GM18951 (cell line): Measurements from ENCODE around the gene C19orf53.
"Not testable (repeated sequence)": the region's sequence is repeated elsewhere in the genome, so short reads cannot be mapped to it uniquely, and the experiment has no call there.

Source experiments
- POLR2A ChIP-seq: IDR thresholded peaks from 4 replicates; pipeline ENCODE4 v1.6.1; 2011; ENCODE audit warnings: mild to moderate bottlenecking; ENCODE audit not compliant: insufficient read length, insufficient read depth; ENCODE audit errors: extremely low read depth
- in situ Hi-C: fragments of 300-500 bp; cut with MboI; formaldehyde crosslinking; loops from one replicate; pipeline ENCODE4 v1.12.0; 2022; ENCODE audit warnings: low sequenced_read_pairs, mixed read lengths, inconsistent platforms; ENCODE audit not compliant: unreplicated experiment

Gene C19orf53

GRCh38 chr19:13751436-13751835 lies 22.8 kb upstream of the C19orf53 start:
- no peak for TF ChIP-seq POLR2A
- in situ Hi-C loops = no loop called here

- in situ Hi-C loops = not testable (repeated sequence)
These were observed 20.6 kb upstream of the C19orf53 start for GRCh38 chr19:13753622-13754021.

GRCh38 chr19:13756210-13756609 lies 18.0 kb upstream of the C19orf53 start:
- no peak for TF ChIP-seq POLR2A
- in situ Hi-C loops = no loop called here

- no peak for TF ChIP-seq POLR2A
- in situ Hi-C loops = no loop called here
These were observed 16.2 kb upstream of the C19orf53 start for GRCh38 chr19:13757805-13758772.

GRCh38 chr19:13758795-13759194 lies 15.5 kb upstream of the C19orf53 start:
- no peak for TF ChIP-seq POLR2A
- in situ Hi-C loops = no loop called here

GRCh38 chr19:13761423-13761822 lies 12.8 kb upstream of the C19orf53 start:
- in situ Hi-C loops = no loop called here
- TF ChIP-seq POLR2A = no peak

GRCh38 chr19:13762635-13763235 lies 11.5 kb upstream of the C19orf53 start:
- TF ChIP-seq POLR2A = no peak
- in situ Hi-C loops = no loop called here

- in situ Hi-C loops = no loop called here
- no peak for TF ChIP-seq POLR2A
These were observed 11.0 kb upstream of the C19orf53 start for GRCh38 chr19:13763265-13763664.

- in situ Hi-C loops = no loop called here
- peak; percentile 78 for TF ChIP-seq POLR2A
These were observed 10.0 kb upstream of the C19orf53 start, which contains the start of gene MRI1 for GRCh38 chr19:13764101-13764807. TSS of gene MRI1 (plus strand) at chr19:13764522. CDS start at chr19:13764589, 67 bp downstream.

- in situ Hi-C loops = no loop called here
- no peak for TF ChIP-seq POLR2A
These were observed 9.3 kb upstream of the C19orf53 start for GRCh38 chr19:13764821-13765394.

GRCh38 chr19:13765395-13766094 lies 8.7 kb upstream of the C19orf53 start:
- in situ Hi-C loops = no loop called here
- no peak for TF ChIP-seq POLR2A

- in situ Hi-C loops = no loop called here
- no peak for TF ChIP-seq POLR2A
These were observed 8.2 kb upstream of the C19orf53 start for GRCh38 chr19:13766095-13766481.

GRCh38 chr19:13768510-13768909 lies 5.7 kb upstream of the C19orf53 start:
- no peak for TF ChIP-seq POLR2A
- in situ Hi-C loops = no loop called here
